Left ventricle myocardium inferior (tissue), 1 donor: ENCODE data around the gene PTPN3. TPM values are rescaled to one million over a fixed set of nuclear protein-coding genes. Genes with fewer than 3 reads are reported as not detected.

ENCODE experiments used
- DNase-seq: peaks from one replicate; pipeline ENCODE4 v3.0.0-alpha.2; 2020
- H3K27ac ChIP-seq: fragments of 200-600 bp; replicated peaks from 2 replicates; pipeline ENCODE4 v1.8.0; 2021
- H3K27me3 ChIP-seq: fragments of 200-600 bp; 2 replicates; pipeline ENCODE4 v1.8.0; 2021; ENCODE audit warnings: low read depth
- H3K36me3 ChIP-seq: fragments of 200-600 bp; 2 replicates; pipeline ENCODE4 v1.8.0; 2021
- H3K4me1 ChIP-seq: fragments of 200-600 bp; 2 replicates; pipeline ENCODE4 v1.8.0; 2021
- H3K4me3 ChIP-seq: fragments of 200-600 bp; 2 replicates; pipeline ENCODE4 v1.8.0; 2021; ENCODE audit warnings: mild to moderate bottlenecking, moderate library complexity
- H3K9me3 ChIP-seq: fragments of 200-600 bp; replicated peaks from 2 replicates; pipeline ENCODE4 v1.8.0; 2021
- CTCF ChIP-seq: fragments of 200-600 bp; IDR thresholded peaks from 2 replicates; pipeline ENCODE4 v1.8.0; 2021; ENCODE audit warnings: antibody characterized with exemption, mild to moderate bottlenecking, borderline replicate concordance
- intact Hi-C: fragments of 100-400 bp; cut with micrococcal nuclease; formaldehyde crosslinking; loops from one replicate; pipeline ENCODE4 v1.11.0; 2022
- total RNA-seq: library from RNA; stranded (reverse); fragmentation: NEBNext Ultra II Directional; extraction: Animal tissue kit (Norgen Biotek cat#: 25700); gene quantifications from one replicate; pipeline ENCODE4 v1.2.1, GENCODE V29; 2021
- donor health status: DM: no; HTN: yes; CAD: no; lungs with severe emphysema.

The PTPN3 gene
- total RNA-seq, 1 donor from 2014 or later, result 27.4 TPM

- Histone ChIP-seq H3K4me3 (no peak overlapping the region), H3K36me3 (no peaks in the 10 kb centered on the region), H3K27ac (no peak overlapping the region), H3K9me3 (no peaks in the 10 kb centered on the region), H3K27me3 (no peaks in the 10 kb centered on the region), H3K4me1 (peaks cover 21% of the 10 kb centered on the region)
- DNase-seq, result no peak
- TF ChIP-seq CTCF, result no peak
- intact Hi-C loops, result no loop called here
Measured at GRCh38 chr9:109468927-109469326, 29.2 kb downstream of the PTPN3 start.

GRCh38 chr9:109467936-109468335 is 30.2 kb downstream of the PTPN3 start:
- H3K9me3 ChIP-seq, result no peaks in the 10 kb centered on the region
- DNase-seq, result no peak
- no peaks in the 10 kb centered on the region for H3K27me3 ChIP-seq
- H3K4me1 ChIP-seq, result peaks cover 17% of the 10 kb centered on the region
- peaks cover 1% of the 10 kb centered on the region for H3K36me3 ChIP-seq
- TF ChIP-seq CTCF, result no peak
- intact Hi-C loops, result no loop called here
- H3K27ac ChIP-seq, result no peak overlapping the region
- H3K4me3 ChIP-seq, result no peak overlapping the region

- Histone ChIP-seq H3K9me3 (no peaks in the 10 kb centered on the region), H3K27me3 (no peaks in the 10 kb centered on the region), H3K4me1 (peaks cover 10% of the 10 kb centered on the region), H3K4me3 (no peak overlapping the region), H3K36me3 (peaks cover 4% of the 10 kb centered on the region), H3K27ac (no peak overlapping the region)
- intact Hi-C loops, result no loop called here
- DNase-seq, result no peak
- TF ChIP-seq CTCF, result no peak
Measured at GRCh38 chr9:109466623-109467590, 31.2 kb downstream of the PTPN3 start.

- Histone ChIP-seq H3K9me3 (no peaks in the 10 kb centered on the region), H3K4me3 (no peak overlapping the region), H3K27me3 (no peaks in the 10 kb centered on the region), H3K36me3 (peaks cover 4% of the 10 kb centered on the region), H3K27ac (no peak overlapping the region), H3K4me1 (no peaks in the 10 kb centered on the region)
- intact Hi-C loops, result no loop called here
- no peak for TF ChIP-seq CTCF
- no peak for DNase-seq
Measured at GRCh38 chr9:109463924-109464625, 34.0 kb downstream of the PTPN3 start.

- H3K9me3 ChIP-seq, result no peaks in the 10 kb centered on the region
- H3K36me3 ChIP-seq, result peaks cover 12% of the 10 kb centered on the region
- intact Hi-C loops, result no loop called here
- H3K27ac ChIP-seq, result no peak overlapping the region
- DNase-seq, result no peak
- H3K4me3 ChIP-seq, result no peak overlapping the region
- TF ChIP-seq CTCF, result no peak
- no peaks in the 10 kb centered on the region for H3K27me3 ChIP-seq
- no peaks in the 10 kb centered on the region for H3K4me1 ChIP-seq
Measured at GRCh38 chr9:109460576-109460975, 37.5 kb downstream of the PTPN3 start.
